GM23338 (cell line): Measurements from ENCODE around the gene ABCA13.

ENCODE experiments used
- EZH2 ChIP-seq: fragments of 200-600 bp; sonication (generic); IDR thresholded peaks from one replicate; pipeline ENCODE4 v1.8.0; 2017; ENCODE audit warnings: antibody characterized with exemption, mild to moderate bottlenecking, low read depth; ENCODE audit not compliant: unreplicated experiment
- TF ChIP-seq, protein P1 (sequence below), 2 experiments: fragments of 200-600 bp in 1 of 2; sonication (generic) in 1 of 2; conservative IDR thresholded peaks; 2 replicates each; pipeline versions ENCODE4 v1.5.1 to v1.6.1; 2016 to 2017; ENCODE audit warnings: antibody characterized with exemption in 2 of 2, low read depth in 2 of 2, mild to moderate bottlenecking in 2 of 2, moderate library complexity in 1 of 2

DNA sequence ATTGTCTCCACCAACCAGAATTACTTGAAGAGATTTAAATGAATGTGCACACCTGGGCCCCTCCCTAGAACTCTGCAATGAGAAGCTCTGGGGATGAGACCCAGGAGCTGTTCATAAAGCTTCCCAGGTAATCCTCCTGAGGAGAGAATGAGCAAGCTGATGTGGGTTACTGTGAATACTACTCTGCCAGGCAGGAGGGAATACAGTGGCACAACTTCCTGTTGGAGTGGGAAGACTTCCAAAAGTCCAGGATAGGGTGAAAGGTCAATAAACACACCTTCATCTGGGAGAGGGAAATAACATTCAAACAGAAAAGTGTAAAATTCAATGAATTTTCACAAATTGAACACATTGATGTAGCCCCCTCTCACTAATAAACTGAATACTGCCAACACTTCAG is 351.4 kb downstream of the ABCA13 start:
- no peak for TF ChIP-seq EZH2
- TF ChIP-seq, protein P1, sequence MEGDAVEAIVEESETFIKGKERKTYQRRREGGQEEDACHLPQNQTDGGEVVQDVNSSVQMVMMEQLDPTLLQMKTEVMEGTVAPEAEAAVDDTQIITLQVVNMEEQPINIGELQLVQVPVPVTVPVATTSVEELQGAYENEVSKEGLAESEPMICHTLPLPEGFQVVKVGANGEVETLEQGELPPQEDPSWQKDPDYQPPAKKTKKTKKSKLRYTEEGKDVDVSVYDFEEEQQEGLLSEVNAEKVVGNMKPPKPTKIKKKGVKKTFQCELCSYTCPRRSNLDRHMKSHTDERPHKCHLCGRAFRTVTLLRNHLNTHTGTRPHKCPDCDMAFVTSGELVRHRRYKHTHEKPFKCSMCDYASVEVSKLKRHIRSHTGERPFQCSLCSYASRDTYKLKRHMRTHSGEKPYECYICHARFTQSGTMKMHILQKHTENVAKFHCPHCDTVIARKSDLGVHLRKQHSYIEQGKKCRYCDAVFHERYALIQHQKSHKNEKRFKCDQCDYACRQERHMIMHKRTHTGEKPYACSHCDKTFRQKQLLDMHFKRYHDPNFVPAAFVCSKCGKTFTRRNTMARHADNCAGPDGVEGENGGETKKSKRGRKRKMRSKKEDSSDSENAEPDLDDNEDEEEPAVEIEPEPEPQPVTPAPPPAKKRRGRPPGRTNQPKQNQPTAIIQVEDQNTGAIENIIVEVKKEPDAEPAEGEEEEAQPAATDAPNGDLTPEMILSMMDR (conservative IDR thresholded peaks at IDR 0.05; ENCODE audit: low read depth in 2 of 2) = no peak
